Nephron (organoid): ENCODE data around the gene GFOD1.

Experiments used
- H3K27ac Mint-ChIP-seq, 3 experiments: 2 replicates each; pipeline ENCODE4 v1.8.0; 2020; ENCODE audit warnings: mixed read lengths in 3 of 3, mild to moderate bottlenecking in 2 of 3, moderate library complexity in 1 of 3
- H3K27me3 Mint-ChIP-seq: 2 replicates; pipeline ENCODE4 v1.8.0; 2021; ENCODE audit warnings: low read depth, mild to moderate bottlenecking, moderate library complexity, mixed read lengths
- H3K36me3 Mint-ChIP-seq: 2 replicates; pipeline ENCODE4 v1.8.0; 2020; ENCODE audit warnings: low read depth, mixed read lengths
- H3K4me1 Mint-ChIP-seq: 2 replicates; pipeline ENCODE4 v1.8.0; 2020; ENCODE audit warnings: mixed read lengths
- H3K4me3 Mint-ChIP-seq, 3 experiments: 2 replicates each; pipeline ENCODE4 v1.8.0; 2020; ENCODE audit warnings: mild to moderate bottlenecking in 3 of 3, mixed read lengths in 3 of 3, moderate library complexity in 2 of 3
- H3K9me3 Mint-ChIP-seq: 2 replicates; pipeline ENCODE4 v1.8.0; 2020; ENCODE audit warnings: mixed read lengths
- TF ChIP-seq, protein P1 (sequence below), 3 experiments: fragments of 200-600 bp; sonication (generic); IDR thresholded peaks; one replicate each; pipeline ENCODE4 v1.5.0; 2021; ENCODE audit warnings: antibody characterized with exemption in 3 of 3; ENCODE audit not compliant: unreplicated experiment in 3 of 3

GFOD1 gene

DNA sequence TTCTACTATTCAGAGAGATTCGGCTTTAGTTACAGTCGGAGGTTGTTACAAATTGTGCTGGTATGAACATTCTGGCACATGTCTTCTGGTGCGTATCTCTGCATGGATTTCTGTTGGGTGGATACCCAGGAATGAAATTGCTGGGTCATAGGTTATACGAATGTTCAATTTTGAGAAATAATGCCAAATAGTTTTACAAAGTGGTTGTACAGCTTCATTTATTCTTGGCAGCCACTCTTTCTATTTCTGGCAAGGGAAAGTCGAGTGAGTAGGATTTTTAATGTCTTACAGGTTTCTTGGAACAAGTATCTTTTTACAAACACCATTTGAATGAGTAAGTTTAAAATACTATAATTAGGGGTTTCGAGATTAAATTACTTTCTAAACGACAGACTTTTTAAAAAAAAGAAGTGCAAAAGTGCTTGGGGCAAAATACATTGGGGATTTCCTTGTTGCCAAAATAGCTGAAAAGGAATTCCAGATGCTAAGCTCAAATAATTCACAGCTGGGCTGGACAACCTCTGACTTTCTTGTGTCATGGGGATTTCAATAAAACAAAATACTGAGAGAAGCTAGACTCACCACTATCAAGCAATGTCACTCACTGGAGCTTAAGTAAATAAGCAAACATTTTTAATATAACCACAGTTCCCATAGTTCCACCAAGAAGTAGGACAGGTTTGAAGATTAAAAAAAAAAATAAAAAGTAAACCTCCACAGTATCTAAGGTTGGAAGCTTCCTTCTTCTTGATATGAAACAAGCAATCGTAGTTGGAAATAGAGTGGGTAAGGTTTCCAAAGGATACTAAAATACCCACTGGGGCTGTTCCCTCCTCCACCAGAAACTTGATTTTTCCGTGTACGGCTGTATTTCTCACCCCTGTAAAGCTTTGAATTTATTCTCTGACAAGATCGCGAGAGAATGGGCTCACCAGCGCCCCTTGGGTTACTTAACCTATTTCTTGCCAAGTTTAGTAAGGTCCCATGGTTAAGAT lies 21.6 kb upstream of the GFOD1 start:
- peaks cover 4% of the 10 kb centered on the region for H3K27me3 Mint-ChIP-seq
- H3K9me3 Mint-ChIP-seq: no peaks in the 10 kb centered on the region
- no peaks in the 10 kb centered on the region for H3K36me3 Mint-ChIP-seq
- peaks cover 30% of the 10 kb centered on the region for H3K4me1 Mint-ChIP-seq
- peak overlapping the region; percentile 61 to 84 (median 78) for H3K27ac Mint-ChIP-seq
- no peak overlapping the region for H3K4me3 Mint-ChIP-seq
- TF ChIP-seq, protein P1, sequence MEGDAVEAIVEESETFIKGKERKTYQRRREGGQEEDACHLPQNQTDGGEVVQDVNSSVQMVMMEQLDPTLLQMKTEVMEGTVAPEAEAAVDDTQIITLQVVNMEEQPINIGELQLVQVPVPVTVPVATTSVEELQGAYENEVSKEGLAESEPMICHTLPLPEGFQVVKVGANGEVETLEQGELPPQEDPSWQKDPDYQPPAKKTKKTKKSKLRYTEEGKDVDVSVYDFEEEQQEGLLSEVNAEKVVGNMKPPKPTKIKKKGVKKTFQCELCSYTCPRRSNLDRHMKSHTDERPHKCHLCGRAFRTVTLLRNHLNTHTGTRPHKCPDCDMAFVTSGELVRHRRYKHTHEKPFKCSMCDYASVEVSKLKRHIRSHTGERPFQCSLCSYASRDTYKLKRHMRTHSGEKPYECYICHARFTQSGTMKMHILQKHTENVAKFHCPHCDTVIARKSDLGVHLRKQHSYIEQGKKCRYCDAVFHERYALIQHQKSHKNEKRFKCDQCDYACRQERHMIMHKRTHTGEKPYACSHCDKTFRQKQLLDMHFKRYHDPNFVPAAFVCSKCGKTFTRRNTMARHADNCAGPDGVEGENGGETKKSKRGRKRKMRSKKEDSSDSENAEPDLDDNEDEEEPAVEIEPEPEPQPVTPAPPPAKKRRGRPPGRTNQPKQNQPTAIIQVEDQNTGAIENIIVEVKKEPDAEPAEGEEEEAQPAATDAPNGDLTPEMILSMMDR (IDR thresholded peaks at IDR 0.05; ENCODE audit: unreplicated experiment in 3 of 3): no peak

DNA sequence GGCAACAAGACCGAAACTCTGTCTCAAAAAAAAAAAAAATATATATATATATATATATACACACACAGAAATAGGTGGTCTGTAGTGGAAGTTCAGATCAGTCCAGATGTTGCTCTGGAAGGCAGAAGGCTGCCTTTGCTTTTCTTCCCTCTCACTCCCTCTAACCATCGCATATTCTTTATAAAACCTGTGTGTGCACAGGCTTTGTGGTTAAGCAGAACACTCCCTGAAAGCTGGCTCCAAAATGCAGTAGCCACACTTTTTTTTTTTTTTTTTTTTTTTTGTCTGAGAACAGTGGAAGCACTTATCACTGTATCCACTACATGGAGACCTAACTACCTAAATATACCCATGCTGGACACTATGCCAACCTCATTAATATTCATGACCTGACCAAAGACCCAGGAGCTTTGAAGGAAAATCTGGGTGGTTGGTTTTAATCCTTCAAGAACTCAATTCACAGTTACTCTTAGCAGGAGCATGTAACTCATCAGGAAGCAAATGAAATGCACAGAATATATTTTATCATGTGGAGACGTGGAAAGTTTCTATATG lies 20.0 kb upstream of the GFOD1 start:
- Mint-ChIP-seq H3K9me3 (no peaks in the 10 kb centered on the region), H3K27ac (no peak overlapping the region), H3K4me1 (peaks cover 30% of the 10 kb centered on the region), H3K36me3 (no peaks in the 10 kb centered on the region), H3K27me3 (no peaks in the 10 kb centered on the region), H3K4me3 (no peak overlapping the region)
- TF ChIP-seq, protein P1 (IDR thresholded peaks at IDR 0.05; ENCODE audit: unreplicated experiment in 3 of 3): no peak

DNA sequence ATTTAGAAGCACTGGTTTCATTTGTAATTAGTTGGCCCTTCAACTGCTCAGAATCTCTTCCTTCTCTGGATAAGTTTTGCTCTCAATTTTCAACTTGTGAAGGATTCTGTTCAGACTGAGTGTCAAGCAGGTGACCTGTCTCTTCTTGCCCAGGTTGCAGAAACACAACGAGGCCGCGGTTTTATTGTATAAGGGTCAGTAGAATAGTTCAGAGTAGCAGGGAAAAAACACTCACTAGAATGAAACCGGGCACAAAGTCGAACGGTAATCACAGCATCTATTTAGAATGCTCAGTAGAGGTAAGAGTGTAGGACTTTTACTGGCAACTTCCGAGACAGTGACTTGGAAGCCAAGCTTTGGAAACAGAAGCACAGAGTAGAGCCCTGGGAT lies 17.9 kb upstream of the GFOD1 start:
- TF ChIP-seq, protein P1 (IDR thresholded peaks at IDR 0.05; ENCODE audit: unreplicated experiment in 3 of 3): no peak
- Mint-ChIP-seq H3K27me3 (no peaks in the 10 kb centered on the region), H3K27ac (no peak overlapping the region), H3K4me3 (no peak overlapping the region), H3K36me3 (no peaks in the 10 kb centered on the region), H3K9me3 (peaks cover 3% of the 10 kb centered on the region), H3K4me1 (peaks cover 20% of the 10 kb centered on the region)

DNA sequence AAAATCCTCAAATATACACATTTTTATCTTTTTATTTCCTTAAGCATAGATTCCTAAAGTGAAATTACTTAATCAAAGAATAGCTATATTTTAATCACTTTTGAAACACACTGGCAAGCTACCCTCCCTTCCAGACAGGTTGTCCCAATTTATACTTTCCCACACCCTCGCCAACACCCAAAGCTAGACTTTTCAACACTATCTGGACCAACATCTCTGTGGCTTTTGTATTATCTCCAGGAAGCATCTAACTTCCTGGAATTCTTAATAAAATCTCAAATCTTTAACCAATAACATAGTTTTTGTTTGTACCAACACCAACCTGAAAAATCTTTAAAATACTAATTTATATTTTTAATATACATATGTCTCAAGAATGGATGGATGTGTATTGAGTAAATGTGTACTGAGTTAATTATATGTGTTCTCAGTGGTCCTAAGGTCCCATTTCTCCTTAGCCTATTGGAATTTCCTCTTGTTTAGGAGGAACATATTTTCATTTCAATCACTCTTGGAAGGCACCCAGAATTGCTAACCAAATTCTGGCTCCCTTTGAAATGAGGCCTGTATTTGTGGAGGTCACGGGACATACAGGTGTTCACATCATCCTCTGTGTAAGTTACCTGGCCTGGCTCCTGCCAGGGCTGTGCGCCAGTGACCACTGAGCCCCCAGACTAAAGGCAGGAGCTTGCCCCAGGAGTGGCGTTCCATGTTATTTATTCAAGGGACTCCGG lies 17.4 kb upstream of the GFOD1 start:
- Mint-ChIP-seq H3K4me3 (no peak overlapping the region), H3K4me1 (peaks cover 15% of the 10 kb centered on the region), H3K36me3 (no peaks in the 10 kb centered on the region), H3K27ac (no peak overlapping the region), H3K27me3 (no peaks in the 10 kb centered on the region), H3K9me3 (peaks cover 3% of the 10 kb centered on the region)
- TF ChIP-seq, protein P1 (IDR thresholded peaks at IDR 0.05; ENCODE audit: unreplicated experiment in 3 of 3): no peak

DNA sequence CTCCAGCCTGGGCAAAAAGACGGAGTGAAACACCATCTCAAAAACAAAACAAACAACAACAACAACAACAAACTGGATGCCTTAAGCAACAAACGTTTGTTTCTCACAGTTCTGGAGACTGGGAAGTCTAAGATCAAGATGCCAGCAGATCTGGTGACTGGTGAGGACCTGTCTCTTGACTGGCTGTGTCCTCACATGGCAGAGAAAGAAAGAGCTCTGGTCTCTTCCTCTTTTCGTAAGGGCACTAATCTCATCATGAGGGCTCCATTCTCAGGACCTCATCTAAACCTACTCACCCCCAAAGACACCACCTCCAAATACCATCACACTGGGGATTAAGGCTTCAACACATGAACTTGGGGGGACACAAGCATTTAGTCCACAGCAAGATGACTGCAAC lies 13.5 kb upstream of the GFOD1 start:
- Mint-ChIP-seq H3K36me3 (no peaks in the 10 kb centered on the region), H3K27me3 (no peaks in the 10 kb centered on the region), H3K9me3 (peaks cover 3% of the 10 kb centered on the region), H3K4me1 (no peaks in the 10 kb centered on the region), H3K4me3 (no peak overlapping the region), H3K27ac (no peak overlapping the region)
- TF ChIP-seq, protein P1 (IDR thresholded peaks at IDR 0.05; ENCODE audit: unreplicated experiment in 3 of 3): no peak
